IMR-90 (cell line): Measurements from ENCODE around the gene CNGB1. TPM values are rescaled to one million over a fixed set of nuclear protein-coding genes. Genes with fewer than 3 reads are reported as not detected.

ENCODE experiments used
- ATAC-seq: fragments of 200-7000 bp; cut with Tn5 transposase; 2 replicates; pipeline ENCODE4 v1.9.1; 2020; ENCODE audit warnings: low read depth, mild to moderate bottlenecking, moderate library complexity
- BruUV-seq: library from RNA; stranded (reverse); fragments of 400-500 nt; replicated peaks from 2 replicates; lab custom pipeline; 2021; lab: Mats Ljungman, UMichigan
- CTCF ChIA-PET: fragments of 300-600 bp; formaldehyde crosslinking; extraction: SDS; loops from one replicate; lab custom pipeline; 2021; ENCODE audit warnings: antibody characterized with exemption; lab: Yijun Ruan, JAX
- POLR2A ChIA-PET: fragments of 300-600 bp; sonication (Branson Sonifier 250); formaldehyde crosslinking; loops from one replicate; lab custom pipeline; 2022; ENCODE audit warnings: antibody characterized with exemption; ENCODE audit not compliant: unreplicated experiment; lab: Charles Lee
- DNase-seq: peaks from one replicate; pipeline ENCODE4 v3.0.0; 2013
- H2AFZ ChIP-seq: replicated peaks from 2 replicates; pipeline ENCODE3; 2013; ENCODE audit warnings: low read length, mild to moderate bottlenecking; ENCODE audit not compliant: poor library complexity
- H2AK5ac ChIP-seq: 2 replicates; pipeline ENCODE4 v1.6.1; 2013; ENCODE audit warnings: low read depth, low read length, inconsistent platforms
- H2AK9ac ChIP-seq: replicated peaks from 2 replicates; pipeline ENCODE3; 2013; ENCODE audit warnings: mild to moderate bottlenecking, low read depth, low read length, moderate library complexity; ENCODE audit not compliant: poor library complexity
- H2BK120ac ChIP-seq: 2 replicates; pipeline ENCODE4 v1.6.1; 2013; ENCODE audit warnings: low read depth, low read length, inconsistent platforms
- H2BK15ac ChIP-seq: 3 replicates; pipeline ENCODE4 v1.6.1; 2013; ENCODE audit warnings: low read depth, low read length, inconsistent platforms
- H2BK20ac ChIP-seq: 2 replicates; pipeline ENCODE4 v1.6.1; 2013; ENCODE audit warnings: low read depth, mild to moderate bottlenecking, inconsistent platforms, low read length, moderate library complexity
- H2BK5ac ChIP-seq: 2 replicates; pipeline ENCODE4 v1.6.1; 2013; ENCODE audit warnings: mild to moderate bottlenecking, low read depth, low read length, inconsistent platforms; ENCODE audit not compliant: poor library complexity, severe bottlenecking
- H3K14ac ChIP-seq: replicated peaks from 2 replicates; pipeline ENCODE4 v1.6.1; 2013; ENCODE audit warnings: low read depth, low read length, inconsistent platforms
- H3K18ac ChIP-seq: 2 replicates; pipeline ENCODE4 v1.6.1; 2013; ENCODE audit warnings: low read depth, low read length, control low read depth
- H3K23ac ChIP-seq: 2 replicates; pipeline ENCODE4 v1.6.1; 2013; ENCODE audit warnings: low read depth, low read length, inconsistent platforms
- H3K27ac ChIP-seq: 2 replicates; pipeline ENCODE4 v1.5.1; 2013; ENCODE audit warnings: mild to moderate bottlenecking, control low read depth, low read length; ENCODE audit not compliant: insufficient read depth
- H3K27me3 ChIP-seq: 2 replicates; pipeline ENCODE4 v1.6.1; 2013; ENCODE audit warnings: low read length; ENCODE audit not compliant: control insufficient read depth, insufficient read depth
- H3K36me3 ChIP-seq: 2 replicates; pipeline ENCODE4 v1.6.1; 2013; ENCODE audit warnings: low read length, mixed read lengths; ENCODE audit not compliant: control insufficient read depth, insufficient read depth
- H3K4ac ChIP-seq: 2 replicates; pipeline ENCODE4 v1.6.1; 2013; ENCODE audit warnings: low read depth, low read length, inconsistent platforms
- H3K4me1 ChIP-seq: 2 replicates; pipeline ENCODE4 v1.6.1; 2013; ENCODE audit warnings: low read length, mixed read lengths; ENCODE audit not compliant: control insufficient read depth, insufficient read depth
- H3K4me2 ChIP-seq: 2 replicates; pipeline ENCODE4 v1.6.1; 2013; ENCODE audit warnings: low read depth, mild to moderate bottlenecking, control low read depth, low read length, moderate library complexity
- H3K4me3 ChIP-seq: 2 replicates; pipeline ENCODE4 v1.5.1; 2013; ENCODE audit warnings: low read depth, mild to moderate bottlenecking, control low read depth, low read length, moderate library complexity; ENCODE audit not compliant: insufficient read depth
- H3K56ac ChIP-seq: 2 replicates; pipeline ENCODE4 v1.6.1; 2013; ENCODE audit warnings: low read length, inconsistent platforms; ENCODE audit not compliant: insufficient read depth; ENCODE audit errors: extremely low read depth
- H3K79me1 ChIP-seq, 2 experiments: 2 replicates each; pipeline ENCODE4 v1.6.1; 2013; ENCODE audit warnings: low read length in 2 of 2, inconsistent platforms in 1 of 2, low read depth in 1 of 2
- H3K9ac ChIP-seq: 2 replicates; pipeline ENCODE4 v1.6.1; 2013; ENCODE audit warnings: low read depth, low read length, control low read depth
- H3K9me1 ChIP-seq: 2 replicates; pipeline ENCODE4 v1.6.1; 2013; ENCODE audit warnings: low read length, inconsistent platforms; ENCODE audit not compliant: insufficient read depth
- H3K9me3 ChIP-seq: 2 replicates; pipeline ENCODE4 v1.6.1; 2013; ENCODE audit warnings: low read length; ENCODE audit not compliant: control insufficient read depth, insufficient read depth
- H4K20me1 ChIP-seq: 2 replicates; pipeline ENCODE4 v1.6.1; 2013; ENCODE audit warnings: low read length, inconsistent platforms; ENCODE audit not compliant: insufficient read depth
- H4K5ac ChIP-seq: 2 replicates; pipeline ENCODE4 v1.6.1; 2013; ENCODE audit warnings: mild to moderate bottlenecking, low read depth, low read length, control low read depth
- H4K8ac ChIP-seq, 2 experiments: 2 replicates each; pipeline ENCODE4 v1.6.1; 2013; ENCODE audit warnings: low read depth in 2 of 2, low read length in 2 of 2, control low read depth in 1 of 2, inconsistent platforms in 1 of 2
- H4K91ac ChIP-seq: 2 replicates; pipeline ENCODE4 v1.6.1; 2013; ENCODE audit warnings: low read depth, low read length, inconsistent platforms; ENCODE audit not compliant: insufficient read depth
- BHLHE40 ChIP-seq: fragments of 150-350 bp; IDR thresholded peaks from 2 replicates; pipeline ENCODE4 v1.6.1; 2016; ENCODE audit warnings: mild to moderate bottlenecking, low read depth, low read length
- CEBPB ChIP-seq: IDR thresholded peaks from 2 replicates; pipeline ENCODE4 v1.6.1; 2012; ENCODE audit warnings: low read depth, low read length, improper control_type of control experiment
- CHD1 ChIP-seq: IDR thresholded peaks from 2 replicates; pipeline ENCODE4 v1.6.1; 2012; ENCODE audit warnings: low read depth, low read length, improper control_type of control experiment
- FOS ChIP-seq: fragments of 150-350 bp; IDR thresholded peaks from 2 replicates; pipeline ENCODE4 v1.6.1; 2016; ENCODE audit warnings: low read depth, low read length
- MAFK ChIP-seq: IDR thresholded peaks from 2 replicates; pipeline ENCODE4 v1.6.1; 2012; ENCODE audit warnings: low read depth, low read length, improper control_type of control experiment
- MAZ ChIP-seq: IDR thresholded peaks from 2 replicates; pipeline ENCODE4 v1.6.1; 2012; ENCODE audit warnings: low read depth, mild to moderate bottlenecking, low read length, improper control_type of control experiment, moderate library complexity, borderline replicate concordance
- MXI1 ChIP-seq: IDR thresholded peaks from 2 replicates; pipeline ENCODE4 v1.6.1; 2012; ENCODE audit warnings: low read depth, mild to moderate bottlenecking, low read length, moderate library complexity, borderline replicate concordance
- NFE2L2 ChIP-seq: fragments of 150-350 bp; IDR thresholded peaks from 2 replicates; pipeline ENCODE4 v1.6.1; 2016; ENCODE audit warnings: low read depth, mild to moderate bottlenecking, low read length
- POLR2A ChIP-seq: IDR thresholded peaks from 2 replicates; pipeline ENCODE4 v1.6.1; 2012; ENCODE audit warnings: mild to moderate bottlenecking, low read depth, low read length
- RAD21 ChIP-seq: IDR thresholded peaks from 2 replicates; pipeline ENCODE4 v1.6.1; 2012; ENCODE audit warnings: low read length, improper control_type of control experiment
- RCOR1 ChIP-seq: IDR thresholded peaks from 2 replicates; pipeline ENCODE4 v1.6.1; 2012; ENCODE audit warnings: mild to moderate bottlenecking, low read length, improper control_type of control experiment; ENCODE audit not compliant: insufficient replicate concordance
- RFX5 ChIP-seq: IDR thresholded peaks from 2 replicates; pipeline ENCODE4 v1.8.0; 2012; ENCODE audit warnings: low read depth, mild to moderate bottlenecking, low read length, moderate library complexity
- SMC3 ChIP-seq: fragments of 150-350 bp; IDR thresholded peaks from 2 replicates; pipeline ENCODE4 v1.6.1; 2016; ENCODE audit warnings: low read depth, mild to moderate bottlenecking, antibody characterized with exemption, low read length, moderate library complexity
- WGBS, 2 experiments: methylation state at CpG; one replicate each; pipeline versions ENCODE4 v1.1.5 to v1.1.7; 2013; ENCODE audit warnings: missing lambda C conversion rate in 2 of 2; ENCODE audit not compliant: insufficient read length in 1 of 2; ENCODE audit errors: extremely low coverage in 2 of 2; 5-methylcytosine and 5-hydroxymethylcytosine counted together
- dilution Hi-C: fragments of 300-500 bp; cut with HindIII; formaldehyde crosslinking; loops from one replicate; pipeline ENCODE4 v1.14.3; 2018; ENCODE audit warnings: low sequenced_read_pairs; ENCODE audit not compliant: unreplicated experiment
- in situ Hi-C: fragments of 300-500 bp; cut with MboI; formaldehyde crosslinking; loops from 3 replicates; pipeline ENCODE4 v1.14.3; 2019; ENCODE audit warnings: low sequenced_read_pairs, inconsistent platforms, mixed read lengths
- intact Hi-C: fragments of 100-400 bp; cut with micrococcal nuclease; formaldehyde crosslinking; loops from 2 replicates; pipeline ENCODE4 v1.10.0; 2022
- polyA plus RNA-seq, 3 experiments: library from polyadenylated mRNA; depleted of rRNA; stranded (reverse); fragments of >200 nt; gene quantifications; 2 replicates each; pipeline ENCODE4 v1.2.3, GENCODE V29; 2012; ENCODE audit warnings: low replicate concordance in 1 of 3
- total RNA-seq: library from RNA; depleted of rRNA; stranded (reverse); fragments of >200 nt; gene quantifications from 2 replicates; pipeline ENCODE4 v1.2.3, GENCODE V29; 2012
- TF ChIP-seq, protein P1 (sequence below): fragments of 150-350 bp; IDR thresholded peaks from 2 replicates; pipeline ENCODE4 v1.6.1; 2016; ENCODE audit warnings: low read depth, mild to moderate bottlenecking, low read length, moderate library complexity, borderline replicate concordance
- TF ChIP-seq, protein P2 (sequence below): fragments of 150-350 bp; IDR thresholded peaks from 2 replicates; pipeline ENCODE4 v1.6.1; 2017; ENCODE audit warnings: mild to moderate bottlenecking, antibody characterized with exemption, low read length, low read depth
- TF ChIP-seq, protein P3 (sequence below): conservative IDR thresholded peaks from 2 replicates; pipeline ENCODE4 v1.5.1; 2012; ENCODE audit warnings: mild to moderate bottlenecking, low read depth, low read length, improper control_type of control experiment

Gene CNGB1
- total and polyA plus RNA-seq, 2 of the 4 experiments (the other 2 are of a cell fraction), result not detected

DNA sequence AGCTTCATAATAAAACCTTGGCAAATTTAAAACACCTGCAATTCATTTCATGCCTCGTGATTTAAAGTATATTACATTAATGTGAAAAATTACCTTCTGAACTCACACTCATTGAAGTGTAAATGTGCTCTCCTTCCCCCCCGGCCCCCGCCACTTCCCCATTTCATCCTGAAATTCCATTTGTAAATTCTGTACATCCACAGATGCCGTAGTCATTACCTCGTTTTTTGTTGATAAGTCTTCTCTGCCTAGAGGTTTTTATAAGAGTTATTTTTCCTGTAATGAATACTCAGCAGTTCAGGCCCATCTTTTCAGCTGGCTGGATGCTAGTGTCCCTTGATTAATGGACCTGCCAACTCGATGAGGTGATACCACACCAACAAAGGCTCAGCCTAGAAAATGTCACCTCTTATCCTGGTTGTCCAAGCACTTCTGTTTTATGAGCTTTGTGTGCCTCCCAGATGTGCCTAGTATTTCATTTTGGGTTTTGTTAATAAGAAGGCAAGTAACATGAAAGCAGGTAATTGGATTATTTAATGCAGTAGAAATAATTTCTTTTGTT, 103.8 kb downstream of the CNGB1 start:
- H4K8ac ChIP-seq, result no peak overlapping the region
- DNase-seq (peak; percentile 10), ATAC-seq (no peak)
- dilution Hi-C loops (no loop called here), intact Hi-C loops (loop anchor here (10.0 kb wide), 1 partner anchor 272 kb away; no protein-coding TSS in a partner anchor), in situ Hi-C loops (loop anchor here (10.0 kb wide), 2 partner anchors 112 to 282 kb away; no protein-coding TSS in a partner anchor)
- no peaks in the 10 kb centered on the region; a peak in 1 of 4 replicates for H3K79me1 ChIP-seq
- peaks cover 10% of the 10 kb centered on the region for H3K4me1 ChIP-seq
- H3K27ac ChIP-seq, result no peak overlapping the region
- TF ChIP-seq BHLHE40 (no peak), RFX5 (no peak), SMC3 (no peak), RCOR1 (no peak), RAD21 (no peak), MAFK (no peak), POLR2A (no peak), NFE2L2 (no peak), FOS (no peak), MXI1 (no peak), CEBPB (no peak), CHD1 (no peak), MAZ (no peak)
- TF ChIP-seq, protein P1, sequence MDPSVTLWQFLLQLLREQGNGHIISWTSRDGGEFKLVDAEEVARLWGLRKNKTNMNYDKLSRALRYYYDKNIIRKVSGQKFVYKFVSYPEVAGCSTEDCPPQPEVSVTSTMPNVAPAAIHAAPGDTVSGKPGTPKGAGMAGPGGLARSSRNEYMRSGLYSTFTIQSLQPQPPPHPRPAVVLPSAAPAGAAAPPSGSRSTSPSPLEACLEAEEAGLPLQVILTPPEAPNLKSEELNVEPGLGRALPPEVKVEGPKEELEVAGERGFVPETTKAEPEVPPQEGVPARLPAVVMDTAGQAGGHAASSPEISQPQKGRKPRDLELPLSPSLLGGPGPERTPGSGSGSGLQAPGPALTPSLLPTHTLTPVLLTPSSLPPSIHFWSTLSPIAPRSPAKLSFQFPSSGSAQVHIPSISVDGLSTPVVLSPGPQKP, result no peak
- TF ChIP-seq, protein P2, sequence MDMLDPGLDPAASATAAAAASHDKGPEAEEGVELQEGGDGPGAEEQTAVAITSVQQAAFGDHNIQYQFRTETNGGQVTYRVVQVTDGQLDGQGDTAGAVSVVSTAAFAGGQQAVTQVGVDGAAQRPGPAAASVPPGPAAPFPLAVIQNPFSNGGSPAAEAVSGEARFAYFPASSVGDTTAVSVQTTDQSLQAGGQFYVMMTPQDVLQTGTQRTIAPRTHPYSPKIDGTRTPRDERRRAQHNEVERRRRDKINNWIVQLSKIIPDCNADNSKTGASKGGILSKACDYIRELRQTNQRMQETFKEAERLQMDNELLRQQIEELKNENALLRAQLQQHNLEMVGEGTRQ, result no peak
- TF ChIP-seq, protein P3, sequence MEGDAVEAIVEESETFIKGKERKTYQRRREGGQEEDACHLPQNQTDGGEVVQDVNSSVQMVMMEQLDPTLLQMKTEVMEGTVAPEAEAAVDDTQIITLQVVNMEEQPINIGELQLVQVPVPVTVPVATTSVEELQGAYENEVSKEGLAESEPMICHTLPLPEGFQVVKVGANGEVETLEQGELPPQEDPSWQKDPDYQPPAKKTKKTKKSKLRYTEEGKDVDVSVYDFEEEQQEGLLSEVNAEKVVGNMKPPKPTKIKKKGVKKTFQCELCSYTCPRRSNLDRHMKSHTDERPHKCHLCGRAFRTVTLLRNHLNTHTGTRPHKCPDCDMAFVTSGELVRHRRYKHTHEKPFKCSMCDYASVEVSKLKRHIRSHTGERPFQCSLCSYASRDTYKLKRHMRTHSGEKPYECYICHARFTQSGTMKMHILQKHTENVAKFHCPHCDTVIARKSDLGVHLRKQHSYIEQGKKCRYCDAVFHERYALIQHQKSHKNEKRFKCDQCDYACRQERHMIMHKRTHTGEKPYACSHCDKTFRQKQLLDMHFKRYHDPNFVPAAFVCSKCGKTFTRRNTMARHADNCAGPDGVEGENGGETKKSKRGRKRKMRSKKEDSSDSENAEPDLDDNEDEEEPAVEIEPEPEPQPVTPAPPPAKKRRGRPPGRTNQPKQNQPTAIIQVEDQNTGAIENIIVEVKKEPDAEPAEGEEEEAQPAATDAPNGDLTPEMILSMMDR, result no peak
- no peaks in the 10 kb centered on the region for H4K20me1 ChIP-seq
- no peak overlapping the region for H3K4me2 ChIP-seq
- no peak overlapping the region for H3K56ac ChIP-seq
- H2AK5ac ChIP-seq, result no peak overlapping the region
- H3K36me3 ChIP-seq, result no peaks in the 10 kb centered on the region
- H2BK5ac ChIP-seq, result no peak overlapping the region
- H2AFZ ChIP-seq, result no peak overlapping the region
- POLR2A ChIA-PET, result no interaction called here
- no peak overlapping the region for H3K14ac ChIP-seq
- H3K27me3 ChIP-seq, result no peaks in the 10 kb centered on the region
- no peak overlapping the region for H3K18ac ChIP-seq
- WGBS, 2 experiments, result no CpG with 5 or more reads among the region's 6 CpGs
- 0 out of 2 replicates have a peak, but pooled peaks cover 3% of the 10 kb centered on the region for H3K9me1 ChIP-seq
- 0 out of 2 replicates have a peak overlapping the region, but pooled peaks have one; percentile 6 for H3K23ac ChIP-seq
- H2BK20ac ChIP-seq, result no peak overlapping the region
- no peak overlapping the region for H3K9ac ChIP-seq
- no peak overlapping the region for H2BK15ac ChIP-seq
- no peaks in the 10 kb centered on the region for H3K9me3 ChIP-seq
- H3K4ac ChIP-seq, result no peak overlapping the region
- no TSS peak for BruUV-seq
- H4K5ac ChIP-seq, result no peak overlapping the region
- H3K4me3 ChIP-seq, result no peak overlapping the region
- H2BK120ac ChIP-seq, result no peak overlapping the region
- CTCF ChIA-PET, result interaction anchor here (0.7 to 1.1 kb wide), 2 partner anchors 103 to 276 kb away, joined by 3 read pairs; no protein-coding TSS in a partner anchor
- H2AK9ac ChIP-seq, result no peak overlapping the region
- H4K91ac ChIP-seq, result no peak overlapping the region
